T-helper 2 cell treated with Interferon-gamma antibody and Interleukin-4, amounts not matched to agents 5 μg/mL and 100 μg/mL, for 36 hours (primary cell): ENCODE measurements around the gene KRTAP23-1.

ENCODE experiments used
- DNase-seq: peaks from one replicate; pipeline ENCODE4 v3.0.0; 2021; ENCODE audit warnings: low spot score
- H3K27ac Mint-ChIP-seq: one replicate; pipeline ENCODE4 v1.8.0; 2021; ENCODE audit warnings: mild to moderate bottlenecking, mixed read lengths
- H3K27me3 Mint-ChIP-seq: one replicate; pipeline ENCODE4 v1.8.0; 2021; ENCODE audit warnings: low read depth, mixed read lengths
- H3K36me3 Mint-ChIP-seq: one replicate; pipeline ENCODE4 v1.8.0; 2021; ENCODE audit warnings: low read depth, mixed read lengths
- H3K4me1 Mint-ChIP-seq: one replicate; pipeline ENCODE4 v1.8.0; 2021; ENCODE audit warnings: low read depth, mixed read lengths
- H3K4me3 Mint-ChIP-seq: one replicate; pipeline ENCODE4 v1.8.0; 2022; ENCODE audit warnings: mild to moderate bottlenecking, moderate library complexity, mixed read lengths
- H3K9me3 Mint-ChIP-seq: one replicate; pipeline ENCODE4 v1.8.0; 2021; ENCODE audit warnings: mixed read lengths

Gene KRTAP23-1

GRCh38 chr21:30348506-30348905 lies at the start of gene KRTAP23-1:
Gene KRTAP23-1 (minus strand): TSS chr21:30348606. CDS start chr21:30348606, 0 bp downstream.
- Mint-ChIP-seq H3K27me3 (no peaks in the 10 kb centered on the region), H3K36me3 (no peaks in the 10 kb centered on the region), H3K4me3 (no peak within 1 kb of the TSS), H3K27ac (no peak within 1 kb of the TSS), H3K9me3 (no peaks in the 10 kb centered on the region), H3K4me1 (no peaks in the 10 kb centered on the region)
- DNase-seq, result no peak

- no peak within 1 kb of the TSS for H3K27ac Mint-ChIP-seq
- H3K4me3 Mint-ChIP-seq, result no peak within 1 kb of the TSS
- H3K4me1 Mint-ChIP-seq, result no peaks in the 10 kb centered on the region
- H3K36me3 Mint-ChIP-seq, result no peaks in the 10 kb centered on the region
- no peaks in the 10 kb centered on the region for H3K27me3 Mint-ChIP-seq
- no peak for DNase-seq
- no peaks in the 10 kb centered on the region for H3K9me3 Mint-ChIP-seq
Measured at GRCh38 chr21:30395731-30396130, 47.3 kb upstream of the KRTAP23-1 start, which contains the start of gene KRTAP13-1. Gene KRTAP13-1 (plus strand): TSS chr21:30396031. CDS start chr21:30396087, 56 bp downstream.

GRCh38 chr21:30391492-30392025 lies 43.2 kb upstream of the KRTAP23-1 start:
- H3K36me3 Mint-ChIP-seq, result no peaks in the 10 kb centered on the region
- no peak overlapping the region for H3K4me3 Mint-ChIP-seq
- H3K9me3 Mint-ChIP-seq, result peaks cover 5% of the 10 kb centered on the region
- H3K4me1 Mint-ChIP-seq, result no peaks in the 10 kb centered on the region
- DNase-seq, result no peak
- no peaks in the 10 kb centered on the region for H3K27me3 Mint-ChIP-seq
- no peak overlapping the region for H3K27ac Mint-ChIP-seq

GRCh38 chr21:30382201-30382600 lies 33.8 kb upstream of the KRTAP23-1 start:
- no peaks in the 10 kb centered on the region for H3K36me3 Mint-ChIP-seq
- no peak for DNase-seq
- no peaks in the 10 kb centered on the region for H3K4me1 Mint-ChIP-seq
- H3K27ac Mint-ChIP-seq, result no peak overlapping the region
- H3K27me3 Mint-ChIP-seq, result no peaks in the 10 kb centered on the region
- no peaks in the 10 kb centered on the region for H3K9me3 Mint-ChIP-seq
- no peak overlapping the region for H3K4me3 Mint-ChIP-seq

- H3K36me3 Mint-ChIP-seq, result no peaks in the 10 kb centered on the region
- no peaks in the 10 kb centered on the region for H3K4me1 Mint-ChIP-seq
- no peak within 1 kb of the TSS for H3K27ac Mint-ChIP-seq
- no peak within 1 kb of the TSS for H3K4me3 Mint-ChIP-seq
- H3K9me3 Mint-ChIP-seq, result peaks cover 4% of the 10 kb centered on the region
- DNase-seq, result no peak
- H3K27me3 Mint-ChIP-seq, result peaks cover 2% of the 10 kb centered on the region
Measured at GRCh38 chr21:30372139-30372770, 23.8 kb upstream of the KRTAP23-1 start, which contains the start of gene KRTAP13-2. Gene KRTAP13-2 (minus strand): TSS chr21:30372271. CDS start chr21:30372213, 58 bp downstream.

- DNase-seq, result no peak
- Mint-ChIP-seq H3K27ac (no peak overlapping the region), H3K36me3 (no peaks in the 10 kb centered on the region), H3K4me1 (no peaks in the 10 kb centered on the region), H3K27me3 (peaks cover 2% of the 10 kb centered on the region), H3K9me3 (no peaks in the 10 kb centered on the region), H3K4me3 (no peak overlapping the region)
Measured at GRCh38 chr21:30355906-30356305, 7.5 kb upstream of the KRTAP23-1 start.

GRCh38 chr21:30354308-30355005 lies 6.1 kb upstream of the KRTAP23-1 start:
- no peaks in the 10 kb centered on the region for H3K9me3 Mint-ChIP-seq
- no peaks in the 10 kb centered on the region for H3K36me3 Mint-ChIP-seq
- H3K4me1 Mint-ChIP-seq, result no peaks in the 10 kb centered on the region
- no peak overlapping the region for H3K27ac Mint-ChIP-seq
- no peak for DNase-seq
- peaks cover 2% of the 10 kb centered on the region for H3K27me3 Mint-ChIP-seq
- no peak overlapping the region for H3K4me3 Mint-ChIP-seq

- no peak overlapping the region for H3K4me3 Mint-ChIP-seq
- DNase-seq, result no peak
- H3K4me1 Mint-ChIP-seq, result no peaks in the 10 kb centered on the region
- no peak overlapping the region for H3K27ac Mint-ChIP-seq
- H3K27me3 Mint-ChIP-seq, result peaks cover 2% of the 10 kb centered on the region
- no peaks in the 10 kb centered on the region for H3K9me3 Mint-ChIP-seq
- H3K36me3 Mint-ChIP-seq, result no peaks in the 10 kb centered on the region
Measured at GRCh38 chr21:30351534-30351933, 3.1 kb upstream of the KRTAP23-1 start.

GRCh38 chr21:30349572-30349971 lies 1.2 kb upstream of the KRTAP23-1 start:
- Mint-ChIP-seq H3K4me1 (no peaks in the 10 kb centered on the region), H3K36me3 (no peaks in the 10 kb centered on the region), H3K9me3 (no peaks in the 10 kb centered on the region), H3K27me3 (peaks cover 2% of the 10 kb centered on the region), H3K4me3 (no peak overlapping the region), H3K27ac (no peak overlapping the region)
- DNase-seq, result no peak

GRCh38 chr21:30345014-30345413 lies 3.4 kb downstream of the KRTAP23-1 start:
- no peaks in the 10 kb centered on the region for H3K9me3 Mint-ChIP-seq
- H3K36me3 Mint-ChIP-seq, result no peaks in the 10 kb centered on the region

GRCh38 chr21:30340714-30341573 lies 7.5 kb downstream of the KRTAP23-1 start:
- H3K27ac Mint-ChIP-seq, result no peak overlapping the region
- no peak for DNase-seq
- H3K4me3 Mint-ChIP-seq, result no peak overlapping the region
- no peaks in the 10 kb centered on the region for H3K36me3 Mint-ChIP-seq
- no peaks in the 10 kb centered on the region for H3K4me1 Mint-ChIP-seq
- H3K9me3 Mint-ChIP-seq, result no peaks in the 10 kb centered on the region
- H3K27me3 Mint-ChIP-seq, result no peaks in the 10 kb centered on the region

More at GRCh38 chr21:30345014-30345413, 3.4 kb downstream of the KRTAP23-1 start:
- H3K4me3 Mint-ChIP-seq, result no peak overlapping the region
- no peak for DNase-seq
- H3K27me3 Mint-ChIP-seq, result no peaks in the 10 kb centered on the region
- no peak overlapping the region for H3K27ac Mint-ChIP-seq
- no peaks in the 10 kb centered on the region for H3K4me1 Mint-ChIP-seq

- no peak for DNase-seq
- H3K36me3 Mint-ChIP-seq, result no peaks in the 10 kb centered on the region
- no peak overlapping the region for H3K4me3 Mint-ChIP-seq
- H3K9me3 Mint-ChIP-seq, result no peaks in the 10 kb centered on the region
- no peaks in the 10 kb centered on the region for H3K27me3 Mint-ChIP-seq
- no peaks in the 10 kb centered on the region for H3K4me1 Mint-ChIP-seq
- no peak overlapping the region for H3K27ac Mint-ChIP-seq
Measured at GRCh38 chr21:30338717-30339116, 9.7 kb downstream of the KRTAP23-1 start.

GRCh38 chr21:30337772-30338171 lies 10.6 kb downstream of the KRTAP23-1 start:
- no peaks in the 10 kb centered on the region for H3K9me3 Mint-ChIP-seq
- no peaks in the 10 kb centered on the region for H3K36me3 Mint-ChIP-seq
- H3K4me3 Mint-ChIP-seq, result no peak overlapping the region
- no peak for DNase-seq
- no peak overlapping the region for H3K27ac Mint-ChIP-seq
- H3K27me3 Mint-ChIP-seq, result no peaks in the 10 kb centered on the region
- H3K4me1 Mint-ChIP-seq, result no peaks in the 10 kb centered on the region
